NCI-H748 (cell line): ENCODE data around the gene SRRM5.
"Not testable (repeated sequence)": the region's sequence is repeated elsewhere in the genome, so short reads cannot be mapped to it uniquely, and the experiment has no call there.

ENCODE experiments used
- DNase-seq: peaks from one replicate; lab custom pipeline; 2025; ENCODE audit not compliant: unreplicated experiment; lab: John Stamatoyannopoulos, UW

SRRM5 gene

GRCh38 chr19:43636121-43636683, 24.3 kb downstream of the SRRM5 start:
- DNase-seq = no peak

- no peak for DNase-seq
These were observed 26.5 kb downstream of the SRRM5 start for GRCh38 chr19:43638214-43638994.

- DNase-seq = no peak
These were observed 27.2 kb downstream of the SRRM5 start for GRCh38 chr19:43638995-43639518.

GRCh38 chr19:43639519-43640423, 27.9 kb downstream of the SRRM5 start, which contains the start of gene CADM4:
Gene CADM4 (minus strand): TSS chr19:43639850. CDS start chr19:43639790, 60 bp downstream.
- peak; percentile 62 for DNase-seq

GRCh38 chr19:43640424-43640757, 28.5 kb downstream of the SRRM5 start:
- DNase-seq = no peak

GRCh38 chr19:43641333-43641732, 29.4 kb downstream of the SRRM5 start:
- DNase-seq = no peak

GRCh38 chr19:43642531-43642930, 30.6 kb downstream of the SRRM5 start:
- DNase-seq = no peak

- peak; percentile 60 for DNase-seq
These were observed 31.4 kb downstream of the SRRM5 start for GRCh38 chr19:43643326-43643725.

- no peak for DNase-seq
These were observed 32.3 kb downstream of the SRRM5 start for GRCh38 chr19:43644181-43644580.

GRCh38 chr19:43648633-43649032, 36.7 kb downstream of the SRRM5 start:
- DNase-seq = no peak

GRCh38 chr19:43649514-43649913, 37.6 kb downstream of the SRRM5 start:
- no peak for DNase-seq

GRCh38 chr19:43650276-43650675, 38.4 kb downstream of the SRRM5 start:
- not testable (repeated sequence) for DNase-seq

- peak; percentile 66 for DNase-seq
These were observed 40.1 kb downstream of the SRRM5 start for GRCh38 chr19:43651758-43652545.

GRCh38 chr19:43652546-43652874, 40.6 kb downstream of the SRRM5 start:
- DNase-seq = no peak

GRCh38 chr19:43656436-43656835, 44.5 kb downstream of the SRRM5 start:
- DNase-seq = no peak

GRCh38 chr19:43658001-43658400, 46.1 kb downstream of the SRRM5 start:
- DNase-seq = no peak

- DNase-seq = no peak
These were observed 46.6 kb downstream of the SRRM5 start for GRCh38 chr19:43658494-43658893.

GRCh38 chr19:43660301-43660970, 48.5 kb downstream of the SRRM5 start:
- no peak for DNase-seq

GRCh38 chr19:43660971-43661360, 49.1 kb downstream of the SRRM5 start:
- DNase-seq = no peak

- DNase-seq = peak; percentile 36
These were observed 50.6 kb downstream of the SRRM5 start for GRCh38 chr19:43662487-43662886.
